Panc1 (cell line): Measurements from ENCODE around the gene PIBF1.

Experiments used
- CTCF ChIP-seq: fragments of 450-650 bp; IDR thresholded peaks from 2 replicates; pipeline ENCODE4 v1.5.1; 2017; ENCODE audit warnings: mild to moderate bottlenecking
- SIN3A ChIP-seq: IDR thresholded peaks from 2 replicates; pipeline ENCODE4 v1.6.1; 2012; ENCODE audit warnings: low read depth, mild to moderate bottlenecking, low read length, moderate library complexity, borderline replicate concordance; ENCODE audit not compliant: insufficient read depth

GRCh38 chr13:73025217-73026012 is 243.5 kb downstream of the PIBF1 start:
- no peak for TF ChIP-seq CTCF
- TF ChIP-seq SIN3A, result no peak
